ENCODE data around the gene TEX22.

The TEX22 gene

GRCh38 chr14:105422695-105423487 is 24.6 kb downstream of the TEX22 start:
- DNase-seq: no peak

GRCh38 chr14:105423488-105424195 is 25.3 kb downstream of the TEX22 start:
- no peak for DNase-seq

- DNase-seq: no peak
Measured at GRCh38 chr14:105424861-105425260, 26.5 kb downstream of the TEX22 start.

GRCh38 chr14:105425823-105426247 is 27.5 kb downstream of the TEX22 start:
- no peak for DNase-seq

GRCh38 chr14:105426416-105427130 is 28.2 kb downstream of the TEX22 start:
- no peak for DNase-seq

- DNase-seq: no peak
Measured at GRCh38 chr14:105427412-105427811, 29.1 kb downstream of the TEX22 start.

GRCh38 chr14:105427936-105428485 is 29.7 kb downstream of the TEX22 start:
- DNase-seq: no peak

- DNase-seq: no peak
Measured at GRCh38 chr14:105430042-105430441, 31.7 kb downstream of the TEX22 start.

- no peak for DNase-seq
Measured at GRCh38 chr14:105430565-105430964, 32.2 kb downstream of the TEX22 start.

- no peak for DNase-seq
Measured at GRCh38 chr14:105431256-105431655, 32.9 kb downstream of the TEX22 start.

GRCh38 chr14:105432657-105433056 is 34.3 kb downstream of the TEX22 start:
- no peak for DNase-seq

GRCh38 chr14:105433161-105433605 is 34.8 kb downstream of the TEX22 start:
- no peak for DNase-seq

GRCh38 chr14:105436402-105436801 is 38.1 kb downstream of the TEX22 start:
- no peak for DNase-seq

GRCh38 chr14:105436891-105437722 is 38.8 kb downstream of the TEX22 start:
- DNase-seq: no peak

- DNase-seq: no peak
Measured at GRCh38 chr14:105437723-105438500, 39.6 kb downstream of the TEX22 start.

- no peak for DNase-seq
Measured at GRCh38 chr14:105439179-105439578, 40.8 kb downstream of the TEX22 start.

- no peak for DNase-seq
Measured at GRCh38 chr14:105439710-105440553, 41.6 kb downstream of the TEX22 start.

- DNase-seq: no peak
Measured at GRCh38 chr14:105440554-105440900, 42.2 kb downstream of the TEX22 start.

GRCh38 chr14:105440992-105441391 is 42.7 kb downstream of the TEX22 start:
- no peak for DNase-seq

GRCh38 chr14:105442125-105442524 is 43.8 kb downstream of the TEX22 start:
- no peak for DNase-seq

GRCh38 chr14:105442834-105443233 is 44.5 kb downstream of the TEX22 start:
- no peak for DNase-seq
